ENCODE results near the gene GALM.
"Not testable (repeated sequence)": the region's sequence is repeated elsewhere in the genome, so short reads cannot be mapped to it uniquely, and the experiment has no call there.

DNA sequence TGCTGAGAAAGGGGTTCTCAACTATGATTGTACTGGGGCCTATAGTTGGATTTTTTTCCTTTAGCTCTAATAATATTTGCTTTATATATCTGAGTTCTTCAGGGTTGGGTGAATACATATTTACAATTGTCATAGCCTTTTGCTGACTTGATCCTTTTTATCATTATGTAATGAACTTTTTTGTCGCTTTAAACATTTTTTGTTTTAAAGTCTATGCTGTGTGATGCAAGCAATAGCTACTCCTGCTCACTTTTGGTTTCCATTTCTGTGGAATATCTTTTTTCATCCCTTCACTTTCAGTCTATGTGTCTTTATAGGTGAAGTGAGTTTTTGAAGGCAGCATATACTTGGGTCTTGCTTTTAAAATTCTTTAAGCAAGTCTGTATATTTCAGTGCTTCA lies 49.0 kb downstream of the GALM start:
- TF ChIP-seq CTCF (IDR thresholded peaks at IDR 0.05; ENCODE audit: poor library complexity); EZH2phosphoT487 (IDR thresholded peaks at IDR 0.05; ENCODE audit: low read depth, severe bottlenecking, unreplicated experiment): not testable (repeated sequence)

Measured in hepatocyte (in vitro differentiated cells).